ENCODE measurements around the gene MEF2C. TPM values are rescaled to one million over a fixed set of nuclear protein-coding genes. Genes with fewer than 3 reads are reported as not detected.
A peak's percentile ranks its signal among the peaks of the same experiment; 100 is the strongest.

Gene MEF2C
- total RNA-seq, 4 donors from 2014 or later, result 51.0 to 78.6 (median 65.7) TPM

- no peaks in the 10 kb centered on the region for H3K27me3 ChIP-seq
- peaks cover 11 to 32% of the 10 kb centered on the region in 2 donors for H3K4me1 ChIP-seq
- intact Hi-C loops (cut with DNase I), result no loop called here
- no peak overlapping the region for H3K4me3 ChIP-seq (replicated peaks in 1 of 3)
- WGBS, 2 donors, result 82 to 90% methylated on average over 6 of the region's 6 CpGs
- H3K9me3 ChIP-seq, result no peaks in the 10 kb centered on the region
- no peak for DNase-seq
- TF ChIP-seq POLR2A (IDR thresholded peaks at IDR 0.05) (no peak), CTCF (IDR thresholded peaks at IDR 0.05) (no peak)
- H3K27ac ChIP-seq, result peak overlapping the region in 1 of 3 donors; percentile 8
- H3K36me3 ChIP-seq, result no peaks in the 10 kb centered on the region
These were observed 9.5 kb downstream of the MEF2C start for GRCh38 chr5:88873447-88873846.

- H3K27ac ChIP-seq, result peak overlapping the region in 1 of 3 donors; percentile 8
- peaks cover 6 to 28% of the 10 kb centered on the region in 2 donors for H3K4me1 ChIP-seq
- DNase-seq, result no peak
- intact Hi-C loops (cut with DNase I), result no loop called here
- 79 to 85% methylated on average over 6 of the region's 6 CpGs for WGBS, 2 donors
- no peaks in the 10 kb centered on the region for H3K36me3 ChIP-seq
- H3K9me3 ChIP-seq, result no peaks in the 10 kb centered on the region
- no peak overlapping the region for H3K4me3 ChIP-seq (replicated peaks in 1 of 3)
- TF ChIP-seq POLR2A (IDR thresholded peaks at IDR 0.05) (no peak), CTCF (IDR thresholded peaks at IDR 0.05) (no peak)
- H3K27me3 ChIP-seq, result no peaks in the 10 kb centered on the region
These were observed 10.0 kb downstream of the MEF2C start for GRCh38 chr5:88872971-88873370.

- TF ChIP-seq CTCF (IDR thresholded peaks at IDR 0.05) (no peak), POLR2A (IDR thresholded peaks at IDR 0.05) (no peak)
- H3K36me3 ChIP-seq, result no peaks in the 10 kb centered on the region
- peaks cover 4 to 6% of the 10 kb centered on the region in 2 donors for H3K4me1 ChIP-seq
- no peaks in the 10 kb centered on the region for H3K27me3 ChIP-seq
- H3K9me3 ChIP-seq, result no peaks in the 10 kb centered on the region
- intact Hi-C loops (cut with DNase I), result no loop called here
- 75 to 78% methylated on average over 2 of the region's 2 CpGs for WGBS, 2 donors
- DNase-seq, result no peak
- H3K4me3 ChIP-seq (replicated peaks in 1 of 3), result no peak overlapping the region
- H3K27ac ChIP-seq, result no peak overlapping the region
These were observed 12.7 kb downstream of the MEF2C start for GRCh38 chr5:88870285-88870684.

GRCh38 chr5:88868468-88869068, 14.4 kb downstream of the MEF2C start:
- H3K9me3 ChIP-seq, result no peaks in the 10 kb centered on the region
- DNase-seq, result no peak
- intact Hi-C loops (cut with DNase I), result no loop called here
- no peak for TF ChIP-seq CTCF (IDR thresholded peaks at IDR 0.05)
- no peak for TF ChIP-seq POLR2A (IDR thresholded peaks at IDR 0.05)
- H3K27me3 ChIP-seq, result no peaks in the 10 kb centered on the region
- H3K36me3 ChIP-seq, result no peaks in the 10 kb centered on the region
- no peak overlapping the region for H3K27ac ChIP-seq
- peaks cover 4 to 6% of the 10 kb centered on the region in 2 donors for H3K4me1 ChIP-seq
- no peak overlapping the region for H3K4me3 ChIP-seq (replicated peaks in 1 of 3)
- 86 to 90% methylated on average over 7 of the region's 7 CpGs for WGBS, 2 donors

- intact Hi-C loops (cut with DNase I), result no loop called here
- DNase-seq, result no peak
- Histone ChIP-seq H3K36me3 (no peaks in the 10 kb centered on the region), H3K27ac (no peak overlapping the region), H3K4me1 (peaks cover 4 to 6% of the 10 kb centered on the region in 2 donors), H3K4me3 (replicated peaks in 1 of 3) (no peak overlapping the region), H3K27me3 (no peaks in the 10 kb centered on the region), H3K9me3 (no peaks in the 10 kb centered on the region)
- 92 to 96% methylated on average over 6 of the region's 6 CpGs for WGBS, 2 donors
- TF ChIP-seq POLR2A (IDR thresholded peaks at IDR 0.05), result no peak
- no peak for TF ChIP-seq CTCF (IDR thresholded peaks at IDR 0.05)
These were observed 15.3 kb downstream of the MEF2C start for GRCh38 chr5:88867638-88868037.
